Tibial nerve (tissue), 4 donors: ENCODE results near the gene BOC. TPM values are rescaled to one million over a fixed set of nuclear protein-coding genes. Genes with fewer than 3 reads are reported as not detected.

Experiments
- DNase-seq, 2 donors: peaks; one replicate each; pipeline ENCODE4 v3.0.0-alpha.2; 2019; ENCODE audit warnings: low spot score in 2 of 2
- H3K27ac ChIP-seq, 4 donors: fragments of 200-600 bp; sonication (generic) in 3 of 4; one replicate each; pipeline ENCODE4 v1.5.1; 2017 to 2019; ENCODE audit warnings: mild to moderate bottlenecking in 1 of 4
- H3K27me3 ChIP-seq, 2 donors: fragments of 200-600 bp; sonication (generic) in 1 of 2; one replicate each; pipeline versions ENCODE4 v1.5.1 to v1.6.0; 2017 to 2019
- H3K36me3 ChIP-seq, 3 donors: fragments of 200-600 bp; sonication (generic); one replicate each; pipeline ENCODE4 v1.5.1; 2018 to 2019
- H3K4me1 ChIP-seq, 4 donors: fragments of 200-600 bp; sonication (generic) in 3 of 4; one replicate each; pipeline ENCODE4 v1.5.1; 2017 to 2019
- H3K4me3 ChIP-seq, 4 donors: fragments of 200-600 bp; sonication (generic) in 3 of 4; one replicate each; pipeline ENCODE4 v1.5.1; 2017 to 2019; ENCODE audit warnings: mild to moderate bottlenecking in 1 of 4, moderate library complexity in 1 of 4
- H3K9me3 ChIP-seq, 4 donors: fragments of 200-600 bp; sonication (generic) in 3 of 4; one replicate each; pipeline ENCODE4 v1.5.1; 2017 to 2019
- CTCF ChIP-seq, 5 experiments: fragments of 200-600 bp in 3 of 5; fragments of 450-650 bp in 2 of 5; sonication (generic) in 3 of 5; IDR thresholded peaks; one replicate each; pipeline ENCODE4 v1.5.1; 2016 to 2019; ENCODE audit warnings: antibody characterized with exemption in 5 of 5, mild to moderate bottlenecking in 3 of 5, moderate library complexity in 2 of 5
- EP300 ChIP-seq, 2 donors: sonication (generic); formaldehyde crosslinking; IDR thresholded peaks; one replicate each; pipeline ENCODE4 v1.6.1; 2017; ENCODE audit warnings: antibody characterized with exemption in 2 of 2, mild to moderate bottlenecking in 1 of 2
- POLR2A ChIP-seq, 2 donors: fragments of 450-650 bp; IDR thresholded peaks; one replicate each; pipeline ENCODE4 v1.6.1; 2017; ENCODE audit warnings: antibody characterized with exemption in 2 of 2, mild to moderate bottlenecking in 2 of 2, moderate library complexity in 2 of 2
- WGBS, 2 donors: methylation state at CpG; one replicate each; pipeline ENCODE4 v1.1.5; 2018; 5-methylcytosine and 5-hydroxymethylcytosine counted together
- total RNA-seq, 4 donors: library from RNA; depleted of rRNA; stranded (reverse); fragments of >200 nt; gene quantifications; one replicate each; pipeline ENCODE4 v1.1.0, GENCODE V29; 2016

Gene BOC
- total RNA-seq, 4 donors from 2014 or later: 27.6 to 63.2 (median 48.1) TPM

- H3K9me3 ChIP-seq: no peaks in the 10 kb centered on the region
- H3K4me1 ChIP-seq: no peaks in the 10 kb centered on the region
- 87 to 90% methylated on average over 2 of the region's 2 CpGs for WGBS, 2 donors
- H3K27ac ChIP-seq: no peak overlapping the region
- DNase-seq: no peak
- H3K36me3 ChIP-seq: no peaks in the 10 kb centered on the region
- H3K27me3 ChIP-seq: no peaks in the 10 kb centered on the region
- TF ChIP-seq EP300 (IDR thresholded peaks at IDR 0.05) (no peak), CTCF (IDR thresholded peaks at IDR 0.05) (no peak), POLR2A (IDR thresholded peaks at IDR 0.05) (no peak)
- no peak overlapping the region for H3K4me3 ChIP-seq
Measured at GRCh38 chr3:113177526-113177925, 33.8 kb upstream of the BOC start.

- no peak for DNase-seq
- Histone ChIP-seq H3K4me3 (no peak overlapping the region), H3K27me3 (no peaks in the 10 kb centered on the region), H3K4me1 (no peaks in the 10 kb centered on the region), H3K36me3 (no peaks in the 10 kb centered on the region), H3K9me3 (no peaks in the 10 kb centered on the region), H3K27ac (no peak overlapping the region)
- no peak for TF ChIP-seq CTCF (IDR thresholded peaks at IDR 0.05)
- no peak for TF ChIP-seq POLR2A (IDR thresholded peaks at IDR 0.05)
- no peak for TF ChIP-seq EP300 (IDR thresholded peaks at IDR 0.05)
- WGBS, 2 donors: 69 to 71% methylated on average over 4 of the region's 4 CpGs
Measured at GRCh38 chr3:113179235-113179824, 32.0 kb upstream of the BOC start.

- DNase-seq: no peak
- H3K9me3 ChIP-seq: peaks cover 0 to 11% (median 0%) of the 10 kb centered on the region in 4 donors
- TF ChIP-seq CTCF (IDR thresholded peaks at IDR 0.05) (no peak), EP300 (IDR thresholded peaks at IDR 0.05) (no peak), POLR2A (IDR thresholded peaks at IDR 0.05) (no peak)
- H3K27ac ChIP-seq: no peak overlapping the region
- H3K27me3 ChIP-seq: no peaks in the 10 kb centered on the region
- no peaks in the 10 kb centered on the region for H3K4me1 ChIP-seq
- H3K36me3 ChIP-seq: no peaks in the 10 kb centered on the region
- H3K4me3 ChIP-seq: no peak overlapping the region
- 69 to 70% methylated on average over 13 of the region's 13 CpGs for WGBS, 2 donors
Measured at GRCh38 chr3:113183748-113184661, 27.4 kb upstream of the BOC start.

GRCh38 chr3:113185194-113185835 is 26.0 kb upstream of the BOC start:
- no peak for DNase-seq
- Histone ChIP-seq H3K27ac (no peak overlapping the region), H3K9me3 (peaks cover 0 to 15% (median 0%) of the 10 kb centered on the region in 4 donors), H3K4me3 (no peak overlapping the region), H3K4me1 (no peaks in the 10 kb centered on the region), H3K36me3 (no peaks in the 10 kb centered on the region), H3K27me3 (no peaks in the 10 kb centered on the region)
- TF ChIP-seq POLR2A (IDR thresholded peaks at IDR 0.05) (no peak), CTCF (IDR thresholded peaks at IDR 0.05) (no peak), EP300 (IDR thresholded peaks at IDR 0.05) (no peak)

- peaks cover 0 to 15% (median 0%) of the 10 kb centered on the region in 4 donors for H3K9me3 ChIP-seq
- no peaks in the 10 kb centered on the region for H3K27me3 ChIP-seq
- no peaks in the 10 kb centered on the region for H3K36me3 ChIP-seq
- DNase-seq: no peak
- TF ChIP-seq CTCF (IDR thresholded peaks at IDR 0.05) (no peak), POLR2A (IDR thresholded peaks at IDR 0.05) (no peak), EP300 (IDR thresholded peaks at IDR 0.05) (no peak)
- WGBS, 2 donors: 87 to 91% methylated on average over 5 of the region's 5 CpGs
- H3K27ac ChIP-seq: no peak overlapping the region
- no peak overlapping the region for H3K4me3 ChIP-seq
- H3K4me1 ChIP-seq: no peaks in the 10 kb centered on the region
Measured at GRCh38 chr3:113186566-113186965, 24.8 kb upstream of the BOC start.
